HL-60 (cell line): ENCODE measurements around the gene FYN.

ENCODE experiments used
- DNase-seq, 2 experiments: peaks; one replicate each; pipeline ENCODE4 v3.0.0-alpha.2; 2010 to 2020; ENCODE audit warnings: low read depth in 1 of 2, low spot score in 1 of 2
- H3K27ac ChIP-seq: fragments of 250-450 bp; sonication (Bioruptor Pico); replicated peaks from 2 replicates; pipeline ENCODE4 v1.5.1; 2020; ENCODE audit warnings: mild to moderate bottlenecking, moderate library complexity
- H3K27me3 ChIP-seq: fragments of 250-450 bp; sonication (Bioruptor Pico); 2 replicates; pipeline ENCODE4 v1.5.1; 2021; ENCODE audit warnings: mild to moderate bottlenecking, moderate library complexity; ENCODE audit not compliant: insufficient read depth, poor library complexity, severe bottlenecking
- H3K4me3 ChIP-seq: replicated peaks from 2 replicates; pipeline ENCODE4 v1.5.1; 2011; ENCODE audit warnings: mild to moderate bottlenecking, control low read depth, low read length; ENCODE audit not compliant: insufficient read depth
- GABPA ChIP-seq: IDR thresholded peaks from 2 replicates; pipeline ENCODE4 v1.6.1; 2012; ENCODE audit warnings: low read depth
- POLR2AphosphoS5 ChIP-seq: IDR thresholded peaks from 2 replicates; pipeline ENCODE4 v1.6.1; 2012; ENCODE audit warnings: low read depth
- REST ChIP-seq: IDR thresholded peaks from 2 replicates; pipeline ENCODE4 v1.6.1; 2012; ENCODE audit warnings: low read depth; ENCODE audit not compliant: insufficient replicate concordance
- SPI1 ChIP-seq: IDR thresholded peaks from 2 replicates; pipeline ENCODE4 v1.6.1; 2012; ENCODE audit warnings: low read depth, mild to moderate bottlenecking, borderline replicate concordance
- TF ChIP-seq, protein P1 (sequence below): IDR thresholded peaks from one replicate; pipeline ENCODE4 v1.5.1; 2011; ENCODE audit warnings: low read length, control low read depth, inconsistent platforms; ENCODE audit not compliant: insufficient read depth

Gene FYN

DNA sequence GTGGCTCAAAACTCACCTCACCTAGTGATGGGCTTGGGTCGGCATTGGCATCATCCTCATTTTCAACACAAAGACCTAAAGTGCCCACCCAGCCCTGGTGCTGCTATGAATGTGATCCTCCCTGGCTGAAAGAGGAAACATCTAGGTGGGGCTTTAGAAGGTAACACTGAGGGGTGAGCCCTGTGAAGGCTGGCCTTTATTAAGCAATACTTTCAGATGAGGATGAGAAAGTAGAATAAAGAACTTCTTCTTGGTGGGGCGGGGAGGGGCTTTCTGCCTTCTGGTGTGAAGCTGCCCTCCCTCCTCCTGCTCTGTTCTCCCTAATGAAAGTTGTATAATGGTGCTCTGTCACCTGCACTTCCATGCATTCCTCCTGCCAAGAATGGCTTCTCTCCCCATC lies 134.6 kb downstream of the FYN start:
- no peak for DNase-seq
- H3K27me3 ChIP-seq: no peaks in the 10 kb centered on the region
- no peak overlapping the region for H3K27ac ChIP-seq
- H3K4me3 ChIP-seq: no peak overlapping the region
- TF ChIP-seq GABPA (no peak), POLR2AphosphoS5 (no peak)
- TF ChIP-seq, protein P1, sequence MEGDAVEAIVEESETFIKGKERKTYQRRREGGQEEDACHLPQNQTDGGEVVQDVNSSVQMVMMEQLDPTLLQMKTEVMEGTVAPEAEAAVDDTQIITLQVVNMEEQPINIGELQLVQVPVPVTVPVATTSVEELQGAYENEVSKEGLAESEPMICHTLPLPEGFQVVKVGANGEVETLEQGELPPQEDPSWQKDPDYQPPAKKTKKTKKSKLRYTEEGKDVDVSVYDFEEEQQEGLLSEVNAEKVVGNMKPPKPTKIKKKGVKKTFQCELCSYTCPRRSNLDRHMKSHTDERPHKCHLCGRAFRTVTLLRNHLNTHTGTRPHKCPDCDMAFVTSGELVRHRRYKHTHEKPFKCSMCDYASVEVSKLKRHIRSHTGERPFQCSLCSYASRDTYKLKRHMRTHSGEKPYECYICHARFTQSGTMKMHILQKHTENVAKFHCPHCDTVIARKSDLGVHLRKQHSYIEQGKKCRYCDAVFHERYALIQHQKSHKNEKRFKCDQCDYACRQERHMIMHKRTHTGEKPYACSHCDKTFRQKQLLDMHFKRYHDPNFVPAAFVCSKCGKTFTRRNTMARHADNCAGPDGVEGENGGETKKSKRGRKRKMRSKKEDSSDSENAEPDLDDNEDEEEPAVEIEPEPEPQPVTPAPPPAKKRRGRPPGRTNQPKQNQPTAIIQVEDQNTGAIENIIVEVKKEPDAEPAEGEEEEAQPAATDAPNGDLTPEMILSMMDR: no peak

GRCh38 chr6:111738156-111738555 lies 135.1 kb downstream of the FYN start:
- no peaks in the 10 kb centered on the region for H3K27me3 ChIP-seq
- no peak overlapping the region for H3K27ac ChIP-seq
- DNase-seq: no peak

DNA sequence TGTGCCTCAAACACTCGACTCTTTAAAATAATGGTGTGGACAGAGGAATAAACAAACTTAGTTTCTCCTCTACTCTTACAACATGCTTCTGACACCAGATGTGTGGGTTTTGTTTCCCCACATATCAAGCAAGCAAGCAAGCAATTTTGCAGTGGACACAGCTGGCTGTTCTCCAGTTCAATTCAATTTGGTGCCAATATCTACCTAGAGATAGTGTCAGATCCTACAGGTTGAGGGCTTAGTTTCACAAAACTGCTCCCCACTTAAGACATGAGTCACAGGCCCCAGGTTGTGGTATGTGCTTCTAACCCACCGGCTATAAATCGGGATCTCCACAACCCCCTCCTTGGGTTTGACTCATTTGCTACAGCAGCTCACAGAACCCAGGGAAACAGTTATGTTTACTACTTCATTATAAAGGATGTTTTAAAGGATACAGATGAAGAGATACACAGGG lies 136.2 kb downstream of the FYN start:
- no peak overlapping the region for H3K4me3 ChIP-seq
- no peak for TF ChIP-seq REST
- no peak for TF ChIP-seq SPI1
- TF ChIP-seq, protein P1: no peak
- TF ChIP-seq GABPA: no peak
- no peak for TF ChIP-seq POLR2AphosphoS5
- no peak for DNase-seq
- no peaks in the 10 kb centered on the region for H3K27me3 ChIP-seq
- H3K27ac ChIP-seq: no peak overlapping the region

More at GRCh38 chr6:111738156-111738555, 135.1 kb downstream of the FYN start:
- H3K4me3 ChIP-seq: no peak overlapping the region
- TF ChIP-seq REST: no peak
- TF ChIP-seq, protein P1: no peak
- no peak for TF ChIP-seq GABPA
- no peak for TF ChIP-seq SPI1
- TF ChIP-seq POLR2AphosphoS5: no peak

GRCh38 chr6:111736005-111736608 lies 137.1 kb downstream of the FYN start:
- TF ChIP-seq REST: no peak
- TF ChIP-seq, protein P1: no peak
- TF ChIP-seq POLR2AphosphoS5: no peak
- no peak for TF ChIP-seq GABPA
- TF ChIP-seq SPI1: no peak
- no peaks in the 10 kb centered on the region for H3K27me3 ChIP-seq
- no peak for DNase-seq

More at GRCh38 chr6:111736005-111736608, 137.1 kb downstream of the FYN start:
- Histone ChIP-seq H3K27ac (no peak overlapping the region), H3K4me3 (no peak overlapping the region)
